HepG2 (cell line): ENCODE data around the gene EIF2S2. TPM values are rescaled to one million over a fixed set of nuclear protein-coding genes. Genes with fewer than 3 reads are reported as not detected.

Experiments
- ATAC-seq: fragments of 200-7000 bp; cut with Tn5 transposase; 3 replicates; pipeline ENCODE4 v1.9.1; 2020; ENCODE audit warnings: mild to moderate bottlenecking, moderate library complexity
- BruUV-seq: library from RNA; stranded (reverse); fragments of 400-500 nt; replicated peaks from 2 replicates; lab custom pipeline; 2021; lab: Mats Ljungman, UMichigan
- CTCF ChIA-PET: fragments of 300-600 bp; formaldehyde crosslinking; extraction: SDS; loops from one replicate; lab custom pipeline; 2021; ENCODE audit warnings: low total read pairs, inconsistent platforms, low intra/inter-chr PET ratio; lab: Yijun Ruan, JAX
- POLR2A ChIA-PET: fragments of 350-600 bp; sonication (Branson Sonifier 250); formaldehyde crosslinking; loops from one replicate; lab custom pipeline; 2020; ENCODE audit warnings: antibody characterized with exemption, inconsistent platforms; lab: Yijun Ruan, JAX
- DNase-seq: peaks from one replicate; pipeline ENCODE4 v3.0.0-alpha.2; 2015; ENCODE audit warnings: low spot score
- FAIRE-seq: peaks from 3 replicates; lab custom pipeline; 2011; peaks lifted over from hg19 to GRCh38; lab: Jason Lieb, UNC
- H2AFZ ChIP-seq: one replicate; pipeline ENCODE4 v1.6.1; 2011; ENCODE audit warnings: low read length, inconsistent platforms
- H3K27ac ChIP-seq: fragments of 300-600 bp; 3 replicates; pipeline ENCODE4 v1.8.0; 2011; ENCODE audit warnings: mixed run types, mild to moderate bottlenecking, mixed read lengths, low read length, inconsistent platforms; ENCODE audit not compliant: insufficient read depth; ENCODE audit errors: extremely low read length
- H3K27me3 ChIP-seq, 2 experiments: fragments of 200-600 bp in 1 of 2; 2 replicates in 1 of 2; 3 replicates in 1 of 2; pipeline versions ENCODE4 v1.6.0 to v1.8.0; 2011; ENCODE audit warnings: low read length in 2 of 2, mild to moderate bottlenecking in 2 of 2, moderate library complexity in 2 of 2, inconsistent platforms in 1 of 2; ENCODE audit not compliant: insufficient read depth in 2 of 2, control insufficient read depth in 1 of 2
- H3K36me3 ChIP-seq, 2 experiments: fragments of 200-600 bp in 1 of 2; replicated peaks in 1 of 2; 2 replicates in 1 of 2; 3 replicates in 1 of 2; pipeline versions ENCODE4 v1.5.1 to v1.8.0; 2011; ENCODE audit warnings: low read length in 2 of 2, inconsistent platforms in 1 of 2; ENCODE audit not compliant: insufficient read depth in 2 of 2, control insufficient read depth in 1 of 2
- H3K4me1 ChIP-seq: 2 replicates; pipeline ENCODE4 v1.5.1; 2012; ENCODE audit warnings: low read length, inconsistent platforms; ENCODE audit not compliant: insufficient read depth
- H3K4me2 ChIP-seq: 2 replicates; pipeline ENCODE4 v1.6.0; 2011; ENCODE audit warnings: low read depth, low read length, inconsistent platforms
- H3K4me3 ChIP-seq, 3 experiments: fragments of 200-600 bp in 1 of 3; sonication (generic), shearing (Covaris generic) in 1 of 3; replicated peaks in 1 of 3; 2 replicates each; pipeline ENCODE4 v1.5.1; 2011 to 2016; ENCODE audit warnings: low read length in 3 of 3, inconsistent platforms in 2 of 3, low read depth in 2 of 3, mild to moderate bottlenecking in 2 of 3, control low read depth in 1 of 3, mixed read lengths in 1 of 3; ENCODE audit not compliant: insufficient read depth in 1 of 3
- H3K79me2 ChIP-seq: one replicate; pipeline ENCODE4 v1.6.1; 2011; ENCODE audit warnings: low read length, inconsistent platforms; ENCODE audit not compliant: insufficient read depth
- H3K9ac ChIP-seq: 2 replicates; pipeline ENCODE4 v1.6.0; 2011; ENCODE audit warnings: mild to moderate bottlenecking, low read depth, low read length, inconsistent platforms; ENCODE audit not compliant: insufficient read depth
- H3K9me3 ChIP-seq: 2 replicates; pipeline ENCODE4 v1.5.1; 2012; ENCODE audit warnings: mild to moderate bottlenecking, low read length
- H4K20me1 ChIP-seq: 2 replicates; pipeline ENCODE4 v1.6.0; 2011; ENCODE audit warnings: inconsistent platforms, mild to moderate bottlenecking, low read length, moderate library complexity; ENCODE audit not compliant: insufficient read depth
- ARNTL ChIP-seq: sonication (generic); formaldehyde crosslinking; IDR thresholded peaks from 2 replicates; pipeline ENCODE4 v1.4.0; 2020; ENCODE audit warnings: mild to moderate bottlenecking, missing genetic modification reagents
- ATF5 ChIP-seq: sonication (generic); formaldehyde crosslinking; IDR thresholded peaks from 2 replicates; pipeline ENCODE4 v1.4.0; 2020; ENCODE audit warnings: mild to moderate bottlenecking, low read depth, missing genetic modification reagents
- CAMTA2 ChIP-seq: sonication (generic); formaldehyde crosslinking; IDR thresholded peaks from 2 replicates; pipeline ENCODE4 v1.4.0; 2020; ENCODE audit warnings: mild to moderate bottlenecking, missing genetic modification reagents, borderline replicate concordance
- CEBPB ChIP-seq: IDR thresholded peaks from 2 replicates; pipeline ENCODE4 v1.6.1; 2011; ENCODE audit warnings: low read depth, low read length, improper control_type of control experiment, borderline replicate concordance
- CERS6 ChIP-seq: sonication (generic); formaldehyde crosslinking; IDR thresholded peaks from 2 replicates; pipeline ENCODE4 v1.5.0; 2020; ENCODE audit warnings: missing genetic modification reagents
- DNMT1 ChIP-seq: sonication (generic); formaldehyde crosslinking; IDR thresholded peaks from 2 replicates; pipeline ENCODE4 v1.5.1; 2020; ENCODE audit warnings: mild to moderate bottlenecking, missing genetic modification reagents
- FOXM1 ChIP-seq: sonication (generic); formaldehyde crosslinking; IDR thresholded peaks from 2 replicates; pipeline ENCODE4 v1.5.0; 2020; ENCODE audit warnings: missing genetic modification reagents
- FOXO4 ChIP-seq: sonication (generic); formaldehyde crosslinking; conservative IDR thresholded peaks from 2 replicates; pipeline ENCODE4 v1.8.1; 2023; ENCODE audit warnings: missing genetic modification reagents
- KDM5B ChIP-seq: sonication (generic); formaldehyde crosslinking; IDR thresholded peaks from 2 replicates; pipeline ENCODE4 v1.4.0; 2020; ENCODE audit warnings: missing genetic modification reagents, mild to moderate bottlenecking, borderline replicate concordance
- MYNN ChIP-seq: sonication (generic); formaldehyde crosslinking; IDR thresholded peaks from 2 replicates; pipeline ENCODE4 v1.4.0; 2020; ENCODE audit warnings: mild to moderate bottlenecking, low read depth, missing genetic modification reagents
- NCOA2 ChIP-seq: sonication (generic); formaldehyde crosslinking; IDR thresholded peaks from 2 replicates; pipeline ENCODE4 v1.8.0; 2022; ENCODE audit warnings: inconsistent platforms
- NKX3-1 ChIP-seq: sonication (generic); formaldehyde crosslinking; IDR thresholded peaks from 2 replicates; pipeline ENCODE4 v1.5.0; 2020; ENCODE audit warnings: missing genetic modification reagents
- PATZ1 ChIP-seq: sonication (generic); formaldehyde crosslinking; IDR thresholded peaks from 2 replicates; pipeline ENCODE4 v1.4.0; 2020; ENCODE audit warnings: missing genetic modification reagents
- PHF8 ChIP-seq: sonication (generic); formaldehyde crosslinking; IDR thresholded peaks from 2 replicates; pipeline ENCODE4 v1.5.0; 2020; ENCODE audit warnings: missing genetic modification reagents
- TGIF2 ChIP-seq: IDR thresholded peaks from 2 replicates; pipeline ENCODE4 v1.6.1; 2016; ENCODE audit warnings: control low read depth, missing compliant biosample characterization
- ZFP36 ChIP-seq: fragments of 150-350 bp; IDR thresholded peaks from 2 replicates; pipeline ENCODE4 v1.6.1; 2018; ENCODE audit warnings: borderline replicate concordance, low read length, low read depth; ENCODE audit not compliant: partially characterized antibody
- ZNF703 ChIP-seq: sonication (generic); formaldehyde crosslinking; IDR thresholded peaks from 2 replicates; pipeline ENCODE4 v1.5.1; 2020; ENCODE audit warnings: missing genetic modification reagents, mild to moderate bottlenecking, moderate library complexity, borderline replicate concordance
- ZNF713 ChIP-seq: sonication (generic); formaldehyde crosslinking; IDR thresholded peaks from 2 replicates; pipeline ENCODE4 v1.4.0; 2020; ENCODE audit warnings: mild to moderate bottlenecking, missing genetic modification reagents
- ZNF772 ChIP-seq: sonication (generic); formaldehyde crosslinking; IDR thresholded peaks from 2 replicates; pipeline ENCODE4 v1.5.0; 2020; ENCODE audit warnings: mild to moderate bottlenecking, missing genetic modification reagents
- in situ Hi-C: cut with HindIII; loops from 2 replicates; pipeline ENCODE4 v1.10.0; 2017; ENCODE audit warnings: low pct_unique_long_range_greater_than_20kb; ENCODE audit not compliant: extremely low pct_ligation_motif_present
- intact Hi-C: fragments of 100-400 bp; cut with micrococcal nuclease; formaldehyde crosslinking; loops from one replicate; pipeline ENCODE4 v1.10.0; 2022; ENCODE audit not compliant: unreplicated experiment
- polyA plus RNA-seq, 8 experiments: library from polyadenylated mRNA; depleted of rRNA in 3 of 8; stranded (reverse) in 7 of 8; unstranded in 1 of 8; fragments of >200 nt; fragmentation: Illumina TruSeq in 4 of 8; extraction: Trizol in 4 of 8; gene quantifications; 2 replicates each; pipeline versions ENCODE4 v1.2.1 to v1.2.3, GENCODE V29; 2011 to 2016; ENCODE audit warnings: low read depth in 4 of 8, missing spikeins in 1 of 8, mixed read lengths in 1 of 8; ENCODE audit not compliant: insufficient read depth in 1 of 8
- total RNA-seq, 5 experiments: library from RNA; depleted of rRNA; stranded (reverse); fragments of >200 nt; fragmentation: Illumina TruSeq; extraction: Trizol; gene quantifications; 2 replicates each; pipeline ENCODE4 v1.2.3, GENCODE V29; 2016; ENCODE audit warnings: low read depth in 1 of 5

EIF2S2 gene
- total and polyA plus RNA-seq, 2 of the 13 experiments (the other 11 are each of a cell fraction or from before 2014, with no cell fraction given), result 126 to 213 TPM

GRCh38 chr20:34062570-34063482 lies 49.2 kb downstream of the EIF2S2 start (continued):
- no peak for TF ChIP-seq ZFP36
- 0 out of 2 replicates have a peak, but pooled peaks have one; percentile 62 for TF ChIP-seq FOXO4 (CRISPR knock-in tag)
- TF ChIP-seq, all 625 proteins: peak for 2

GRCh38 chr20:34061695-34062094 lies 50.3 kb downstream of the EIF2S2 start:
- ChIA-PET CTCF (no interaction called here), POLR2A (no interaction called here)
- H3K4me3 ChIP-seq, result no peak overlapping the region
- FAIRE-seq (no peak), ATAC-seq (no peak), DNase-seq (no peak)
- intact Hi-C loops, result no loop called here
- H2AFZ ChIP-seq, result no peak overlapping the region
- H3K36me3 ChIP-seq, result peaks cover 24 to 78% of the 10 kb centered on the region in 2 experiments
- no peak overlapping the region for H3K4me2 ChIP-seq
- no peaks in the 10 kb centered on the region for H3K27me3 ChIP-seq
- in situ Hi-C loops, result no loop called here
- no peaks in the 10 kb centered on the region for H3K9me3 ChIP-seq
- BruUV-seq, result no TSS peak
- no peak overlapping the region for H3K27ac ChIP-seq
- peaks cover 81% of the 10 kb centered on the region for H3K79me2 ChIP-seq
- peaks cover 55% of the 10 kb centered on the region for H4K20me1 ChIP-seq
- H3K4me1 ChIP-seq, result no peaks in the 10 kb centered on the region
- H3K9ac ChIP-seq, result no peak overlapping the region
- TF ChIP-seq TGIF2 (CRISPR knock-in tag) (no peak), MYNN (CRISPR knock-in tag) (no peak), ZNF713 (CRISPR knock-in tag) (no peak), DNMT1 (no peak), FOXM1 (CRISPR knock-in tag) (no peak), ATF5 (no peak), ZNF772 (no peak), CERS6 (CRISPR knock-in tag) (no peak), CEBPB (no peak), ARNTL (CRISPR knock-in tag) (no peak), PATZ1 (CRISPR knock-in tag) (no peak), ZNF703 (CRISPR knock-in tag) (no peak), PHF8 (no peak), NKX3-1 (CRISPR knock-in tag) (no peak), KDM5B (CRISPR knock-in tag) (no peak), NCOA2 (CRISPR knock-in tag) (no peak), CAMTA2 (no peak)
